Mesenteric fat pad (tissue), 1 donor: Measurements from ENCODE around the gene RAB3C. TPM values are rescaled to one million over a fixed set of nuclear protein-coding genes. Genes with fewer than 3 reads are reported as not detected.

Source experiments
- DNase-seq: peaks from one replicate; pipeline ENCODE4 v3.0.0-alpha.2; 2020; ENCODE audit warnings: low spot score
- total RNA-seq: library from RNA; stranded (reverse); fragmentation: NEBNext Ultra II Directional; extraction: Animal tissue kit (Norgen Biotek cat#: 25700); gene quantifications from one replicate; pipeline ENCODE4 v1.2.1, GENCODE V29; 2021
- donor health status: DM: yes; HTN: yes; CAD: no.

The RAB3C gene
- total RNA-seq, 1 donor from 2014 or later: 8.4 TPM

DNA sequence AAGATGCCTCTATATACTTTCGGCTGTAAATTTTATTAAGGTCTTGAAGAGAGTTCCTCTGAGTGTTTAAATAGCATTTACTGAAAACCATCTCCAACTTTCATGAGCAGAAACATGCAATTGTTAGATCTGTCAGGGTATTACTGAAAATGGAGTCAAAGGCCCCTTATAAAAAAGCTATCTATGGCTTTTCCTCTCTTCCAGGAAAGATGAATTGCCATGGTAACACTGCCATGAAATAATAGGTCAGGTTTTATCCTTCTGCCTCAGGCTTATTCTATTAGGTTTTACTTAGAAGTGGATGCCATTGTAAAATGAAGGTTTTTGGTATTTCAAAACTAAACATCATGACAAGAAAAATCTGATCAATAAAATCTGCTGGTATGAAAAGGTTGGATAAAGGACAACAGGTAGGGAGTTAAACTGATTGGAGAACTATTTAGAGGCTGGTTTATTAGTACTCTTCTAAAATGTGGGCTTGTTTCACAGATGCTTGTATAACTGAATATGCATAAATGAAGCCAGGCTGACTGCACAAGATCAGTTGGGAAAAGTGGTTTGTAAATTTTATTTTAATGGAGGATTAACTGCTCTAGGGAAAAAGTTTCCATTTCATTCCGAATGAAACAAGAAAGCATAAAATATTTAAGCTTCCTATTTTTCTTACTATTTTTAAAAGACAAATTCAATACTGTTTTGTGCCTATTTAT lies 135.5 kb downstream of the RAB3C start:
- no peak for DNase-seq

DNA sequence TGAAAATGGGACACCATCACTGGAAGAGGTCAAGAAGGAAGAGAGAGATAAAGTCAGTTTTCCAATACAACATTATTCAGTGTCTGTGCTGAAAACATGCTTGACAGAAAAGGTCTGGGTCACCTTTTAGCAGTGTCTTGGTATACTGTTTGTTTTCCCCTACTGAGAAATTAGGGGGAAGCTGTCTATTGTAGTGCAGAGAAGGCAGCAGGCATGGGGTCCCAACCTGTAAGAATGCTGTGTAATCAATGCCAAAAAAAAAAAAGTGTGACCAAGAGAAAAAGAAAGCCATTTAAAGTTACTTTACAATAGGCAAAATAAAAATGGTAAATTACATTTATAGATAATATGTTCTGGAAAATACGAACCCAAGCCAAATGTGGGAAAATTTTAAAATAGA lies 139.3 kb downstream of the RAB3C start:
- DNase-seq: no peak

DNA sequence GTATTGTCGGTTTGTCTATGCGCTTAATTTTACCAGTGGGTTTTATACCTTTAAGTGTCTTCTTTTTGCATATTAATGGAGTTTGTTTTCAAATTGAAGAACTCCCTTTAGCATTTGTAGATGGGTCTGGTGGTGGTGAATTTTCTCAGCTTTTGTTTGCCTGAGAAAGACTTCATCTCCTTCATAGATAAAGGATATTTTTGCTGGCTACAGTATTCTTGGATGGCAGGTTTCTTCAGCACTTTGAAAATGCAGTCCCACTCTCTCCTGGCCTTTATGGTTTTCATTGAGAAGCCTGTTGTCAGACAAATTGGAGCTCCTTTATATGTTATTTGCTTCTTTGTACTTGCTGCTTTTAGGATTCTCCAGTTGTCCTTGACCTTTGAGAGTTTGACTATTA lies 142.1 kb downstream of the RAB3C start:
- no peak for DNase-seq

DNA sequence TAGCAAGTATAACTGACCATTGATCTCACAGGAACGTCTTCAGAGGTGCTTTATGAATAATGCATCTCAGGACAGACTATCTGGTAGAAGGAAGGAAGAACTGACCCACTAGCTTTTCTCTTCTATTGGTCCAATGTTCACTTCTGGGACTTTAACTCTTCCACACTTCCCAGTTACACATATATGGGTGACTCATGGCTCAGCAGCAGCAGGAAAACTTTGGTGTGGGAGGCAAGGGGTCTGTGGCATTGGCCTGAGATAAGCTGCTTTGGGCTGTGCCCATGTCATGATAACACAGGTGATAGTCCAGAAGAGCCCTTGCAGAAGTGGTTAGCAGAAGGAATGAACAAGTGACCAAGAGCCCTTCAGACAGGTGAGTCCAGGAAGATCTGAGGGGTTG lies 148.8 kb downstream of the RAB3C start:
- DNase-seq: no peak

DNA sequence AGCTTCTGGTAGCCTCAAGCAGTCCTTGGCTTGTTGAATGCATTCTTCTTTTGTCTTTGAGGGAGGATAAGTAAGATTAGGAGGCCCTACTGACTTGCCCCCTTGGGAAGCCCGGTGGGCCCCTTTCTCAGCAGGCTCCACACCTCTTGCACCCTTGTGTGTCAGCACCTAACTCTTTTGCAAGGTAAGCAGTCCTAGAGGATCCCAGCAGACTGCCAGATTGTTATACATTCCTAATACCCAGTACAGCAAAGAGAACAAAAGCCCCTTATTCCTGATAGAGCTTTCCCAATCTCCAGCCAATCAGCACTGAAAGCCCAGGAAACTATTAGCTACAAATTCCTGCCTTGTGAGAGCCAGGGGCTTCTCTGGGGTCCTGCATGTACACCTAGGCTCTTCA lies 152.8 kb downstream of the RAB3C start:
- no peak for DNase-seq

DNA sequence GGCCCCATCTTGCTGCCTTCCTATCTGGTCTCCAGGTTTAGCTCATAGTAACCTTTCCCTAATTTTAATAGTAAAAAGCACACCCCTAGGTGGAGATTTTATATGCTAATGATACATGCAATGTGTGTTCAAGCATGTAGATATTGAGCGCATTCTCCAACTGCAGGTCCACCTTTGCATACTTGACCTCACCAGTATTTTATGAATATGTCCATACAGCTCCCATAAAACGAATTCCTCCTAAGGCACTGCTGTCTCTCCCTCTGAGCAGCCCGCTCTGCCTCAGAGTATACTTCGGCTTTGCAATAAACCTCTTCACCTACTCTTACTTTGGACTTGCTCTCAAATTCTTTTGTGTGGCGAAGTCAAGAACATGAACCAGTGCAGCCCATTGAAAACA lies 153.3 kb downstream of the RAB3C start:
- no peak for DNase-seq

DNA sequence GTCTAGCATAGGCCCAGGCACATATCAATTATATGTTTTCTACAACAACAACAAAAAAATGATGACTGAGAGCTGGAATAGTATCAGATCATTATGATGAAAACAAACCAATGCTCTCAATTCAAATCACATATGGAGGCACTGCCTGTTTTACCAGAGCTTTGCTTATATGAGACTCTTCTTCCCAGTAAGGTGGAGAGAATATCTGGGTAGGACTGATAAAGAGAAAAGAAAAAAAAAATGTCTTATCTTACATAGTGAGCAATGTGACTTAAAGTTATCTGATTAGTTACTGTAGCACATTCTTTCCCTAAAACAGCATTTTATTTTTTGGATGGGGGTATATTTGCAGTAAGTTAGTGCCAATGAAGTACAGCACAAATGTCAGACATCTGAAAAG lies 154.8 kb downstream of the RAB3C start:
- no peak for DNase-seq

DNA sequence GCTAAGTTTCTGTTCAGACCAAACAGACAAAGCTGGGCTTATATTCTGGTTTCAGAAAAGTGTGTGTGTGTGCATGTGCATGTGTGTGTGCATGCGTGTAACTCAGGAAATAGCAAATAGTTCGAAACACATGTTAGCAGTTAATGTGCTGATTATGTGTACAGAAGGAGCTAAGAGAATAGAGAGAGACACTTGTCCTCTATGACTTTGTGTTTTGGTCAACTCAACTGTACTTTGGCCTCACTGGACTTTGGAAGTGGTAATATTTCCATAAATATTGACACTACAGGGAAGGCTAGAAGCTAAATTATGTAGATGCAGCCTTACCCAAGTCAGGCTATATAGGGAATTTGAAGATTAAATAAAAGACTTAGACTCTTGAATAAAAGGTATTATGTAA lies 155.5 kb downstream of the RAB3C start:
- no peak for DNase-seq

DNA sequence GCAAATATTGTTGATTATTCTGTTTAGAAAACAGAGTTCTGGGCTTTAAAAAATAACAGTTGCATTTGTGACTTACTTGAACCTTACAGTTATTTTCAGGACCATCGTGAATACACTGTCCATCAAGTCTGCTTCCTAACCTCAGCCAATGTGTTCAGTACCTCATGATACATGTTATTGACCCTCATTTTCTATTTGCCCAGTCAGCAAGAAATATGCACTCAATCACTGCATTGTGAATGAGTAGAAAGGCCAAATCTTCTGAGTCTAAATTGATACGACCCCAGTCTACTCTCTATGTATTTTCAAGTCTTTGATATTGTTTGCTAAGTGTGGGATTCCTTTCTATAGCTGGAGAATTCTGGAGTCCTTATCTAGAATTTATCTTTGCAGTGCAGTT lies 156.2 kb downstream of the RAB3C start:
- DNase-seq: no peak

DNA sequence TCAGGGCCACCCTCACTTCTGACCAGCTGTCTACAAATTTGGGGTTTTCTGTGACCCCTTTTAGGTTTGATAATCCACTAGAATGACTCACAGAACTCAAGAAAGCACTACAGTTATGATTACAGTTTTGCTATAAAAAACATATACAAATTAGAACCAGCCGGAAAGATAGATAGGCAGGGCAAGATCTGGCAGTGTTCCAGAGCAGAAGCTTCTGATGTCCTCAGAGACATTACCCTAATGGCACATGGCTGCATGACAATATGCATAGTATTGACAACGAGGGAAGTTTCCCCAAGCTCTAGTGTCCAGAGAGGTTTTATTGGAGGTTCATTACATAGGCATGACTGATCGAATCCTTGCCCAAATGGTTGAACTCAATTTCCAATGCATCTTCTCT lies 158.1 kb downstream of the RAB3C start:
- DNase-seq: no peak

DNA sequence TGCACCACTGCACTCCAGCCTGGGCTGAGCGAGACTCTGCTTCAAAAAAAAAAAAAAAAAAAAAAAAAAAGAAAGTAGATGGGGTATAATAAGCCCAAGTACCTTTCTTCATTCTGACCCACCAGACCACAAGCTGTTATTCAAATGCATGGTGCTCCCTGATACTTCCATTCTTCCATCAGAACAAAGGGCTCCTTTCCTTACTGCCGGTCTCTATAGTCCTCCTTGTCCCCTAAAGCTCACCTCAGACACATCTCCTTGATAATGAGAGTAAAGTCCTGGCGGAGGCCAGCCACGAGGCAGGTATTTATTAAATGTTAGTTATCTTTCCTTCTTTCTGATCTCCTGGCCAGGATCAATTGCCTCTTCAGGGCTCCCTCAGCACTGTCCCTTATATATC lies 162.5 kb downstream of the RAB3C start:
- no peak for DNase-seq

DNA sequence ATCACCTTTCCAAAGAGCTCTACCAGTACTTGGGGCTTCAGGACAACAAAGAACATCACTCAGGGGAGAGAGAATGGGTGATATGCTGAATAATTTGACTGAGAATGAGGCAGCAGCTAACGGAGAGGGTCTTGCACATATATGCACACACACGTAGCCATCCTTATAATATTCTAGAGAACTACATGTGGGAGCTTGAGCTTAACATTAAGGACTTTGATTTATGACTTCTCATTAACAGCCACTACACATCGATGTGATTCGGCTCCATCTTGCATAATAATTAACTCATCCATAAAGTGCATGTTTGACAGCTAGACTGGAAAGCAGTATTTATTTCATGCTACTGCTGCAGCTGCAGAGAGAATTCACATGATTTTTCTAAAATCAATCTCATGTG lies 163.4 kb downstream of the RAB3C start:
- no peak for DNase-seq

DNA sequence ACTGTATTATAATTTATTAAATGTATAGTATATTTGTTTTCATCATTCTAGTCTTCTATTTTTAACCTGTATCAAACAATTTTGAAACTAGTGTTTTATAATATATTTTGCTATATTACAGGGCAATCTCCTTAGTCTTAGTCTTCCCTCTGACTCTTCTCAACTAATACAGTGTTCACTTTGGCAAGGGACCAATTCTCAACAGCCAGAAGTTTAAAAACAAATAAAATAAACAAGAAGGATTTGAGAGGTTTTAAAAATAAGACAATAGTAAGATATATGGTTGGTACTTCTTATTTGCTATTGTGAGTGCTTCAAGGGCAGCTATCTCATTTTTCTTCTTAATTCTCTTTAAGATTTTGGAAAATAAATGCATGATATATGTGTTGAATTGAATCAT lies 167.2 kb downstream of the RAB3C start:
- DNase-seq: no peak

DNA sequence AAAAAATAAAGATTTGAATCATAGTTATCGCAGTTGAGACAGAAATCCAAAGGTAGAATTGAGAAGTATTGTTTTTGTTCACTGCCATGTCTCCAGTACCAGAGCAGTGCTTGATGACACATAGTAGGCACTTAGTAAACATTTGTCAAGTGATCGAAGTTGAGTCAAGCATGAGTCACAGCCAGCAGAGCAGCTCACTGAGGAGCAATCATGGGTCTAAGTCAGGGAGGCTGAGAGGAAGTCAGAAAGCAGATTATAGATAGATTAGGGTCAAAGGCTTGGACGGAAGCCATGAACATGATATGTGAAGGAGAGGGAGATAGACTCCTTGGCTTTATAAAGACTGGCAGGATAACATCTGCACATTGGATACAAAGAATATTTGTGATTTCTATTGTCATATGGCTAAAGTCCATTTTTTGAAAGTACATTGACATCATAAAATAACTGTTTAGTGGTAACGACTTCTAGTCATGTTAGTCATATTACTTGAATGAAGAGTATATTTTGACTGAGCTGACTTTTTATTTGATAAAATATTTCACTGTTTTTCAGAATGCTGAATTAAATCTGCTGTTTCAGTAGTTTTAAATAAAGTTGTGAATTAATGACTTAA lies 168.5 kb downstream of the RAB3C start:
- DNase-seq: no peak

DNA sequence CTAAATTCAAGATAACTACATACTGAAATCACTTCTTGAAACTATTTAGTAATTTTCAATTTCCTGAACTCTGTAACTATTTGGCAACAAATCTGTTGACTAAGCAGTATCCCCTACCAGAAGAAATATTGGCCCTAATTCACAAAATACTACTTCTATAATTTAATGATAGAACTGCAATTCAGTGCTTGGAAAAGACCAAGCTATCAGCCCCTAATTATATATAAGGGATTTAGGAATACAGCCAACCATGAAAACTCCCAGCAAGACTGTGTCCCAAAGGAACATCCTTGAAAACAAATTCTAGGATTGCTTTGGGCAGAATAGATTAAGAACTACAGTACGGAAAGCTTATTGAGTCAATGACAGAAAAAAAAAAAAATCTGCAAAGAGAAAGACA lies 169.2 kb downstream of the RAB3C start:
- no peak for DNase-seq

DNA sequence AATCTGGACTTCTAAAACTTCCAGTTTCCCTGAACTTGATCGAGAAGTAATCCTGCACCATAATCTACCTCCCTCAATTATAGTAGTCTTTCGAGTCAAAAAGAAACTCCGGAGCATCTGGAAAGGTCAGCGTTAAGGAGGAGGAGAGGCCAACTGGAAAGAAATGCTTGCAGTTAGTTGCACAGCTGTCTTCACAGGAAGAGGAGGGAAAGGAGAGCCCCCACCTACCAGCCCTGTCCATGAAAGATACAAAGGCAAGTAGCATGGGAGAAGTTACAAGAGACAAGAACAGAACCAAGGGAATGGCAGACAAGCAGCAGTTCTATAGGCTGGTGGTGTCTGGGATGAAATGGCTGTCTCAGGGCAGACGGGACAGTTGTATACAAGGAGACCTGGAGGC lies 170.6 kb downstream of the RAB3C start:
- no peak for DNase-seq

DNA sequence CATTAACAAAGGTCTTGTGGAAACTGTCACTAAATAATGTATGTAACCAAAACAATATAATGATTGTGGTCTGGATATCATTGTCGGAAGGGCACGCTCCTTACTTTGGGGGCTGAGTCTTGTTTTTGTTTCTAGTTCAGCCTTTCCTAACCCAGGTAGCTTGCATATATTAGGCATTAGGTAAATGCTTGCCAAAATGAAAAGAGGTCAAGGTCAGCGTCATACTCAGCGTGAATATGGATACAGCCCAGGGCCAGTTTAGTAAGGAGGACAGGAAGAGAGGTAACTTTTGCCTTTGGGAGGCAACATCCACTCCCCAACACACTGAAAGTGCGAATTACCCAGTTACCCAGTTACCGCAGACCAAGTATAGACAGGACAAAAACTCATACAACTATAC lies 171.4 kb downstream of the RAB3C start:
- no peak for DNase-seq

DNA sequence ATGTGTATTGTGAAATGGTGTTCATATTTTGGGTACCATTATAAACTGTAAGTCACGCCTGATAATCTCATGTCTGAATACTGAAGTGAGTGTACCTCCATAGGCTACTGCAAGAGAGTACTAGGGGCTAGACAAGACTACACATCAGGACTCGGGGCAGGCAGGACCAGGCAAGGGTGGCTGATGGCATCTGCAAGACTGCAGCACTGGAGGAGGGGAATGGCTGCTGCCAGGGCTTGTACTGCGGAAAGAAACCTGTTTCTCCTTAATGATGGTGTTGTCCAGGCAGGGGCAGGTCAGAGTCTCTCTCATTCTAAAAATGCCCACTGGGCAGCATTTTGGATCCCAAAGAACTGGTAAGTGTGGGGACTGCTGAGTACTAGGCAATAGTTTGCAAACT lies 172.5 kb downstream of the RAB3C start:
- no peak for DNase-seq

DNA sequence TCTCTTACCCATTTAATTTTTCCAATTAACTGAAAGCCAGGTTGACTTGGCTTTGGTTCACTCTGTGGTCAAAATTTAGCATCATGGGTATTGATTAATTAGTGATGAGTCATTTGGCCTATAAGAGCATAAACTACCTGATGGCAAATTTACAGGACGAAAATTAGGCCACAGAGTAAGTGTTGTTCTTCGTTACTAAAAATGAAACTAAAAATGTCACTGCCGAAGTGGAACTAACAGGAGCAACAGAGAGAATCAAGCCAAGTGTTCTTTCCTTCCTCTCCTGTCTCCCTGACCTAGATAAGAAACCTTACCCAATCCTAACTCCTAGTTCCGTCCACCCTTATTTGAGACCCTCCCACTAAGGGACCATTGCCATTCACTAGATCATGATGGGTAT lies 176.9 kb downstream of the RAB3C start:
- DNase-seq: no peak

DNA sequence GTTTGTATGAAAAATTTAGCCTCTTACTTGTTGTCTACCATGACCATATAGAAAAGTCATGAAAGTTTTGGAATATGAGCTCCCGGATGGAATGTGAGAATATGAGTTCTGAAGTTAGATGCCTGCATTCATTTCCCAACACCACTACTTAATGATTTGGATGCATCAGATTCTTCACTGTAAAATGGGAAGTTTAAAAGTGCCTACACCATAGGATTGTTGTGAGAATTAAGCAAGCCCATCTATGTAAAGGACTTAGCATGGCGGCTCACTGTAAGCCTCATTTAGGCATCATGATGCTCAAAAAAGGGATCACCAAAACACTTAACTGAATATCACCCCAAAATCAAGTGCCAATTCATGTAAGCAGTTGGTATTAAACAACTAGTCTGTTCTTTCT lies 177.3 kb downstream of the RAB3C start:
- DNase-seq: no peak

DNA sequence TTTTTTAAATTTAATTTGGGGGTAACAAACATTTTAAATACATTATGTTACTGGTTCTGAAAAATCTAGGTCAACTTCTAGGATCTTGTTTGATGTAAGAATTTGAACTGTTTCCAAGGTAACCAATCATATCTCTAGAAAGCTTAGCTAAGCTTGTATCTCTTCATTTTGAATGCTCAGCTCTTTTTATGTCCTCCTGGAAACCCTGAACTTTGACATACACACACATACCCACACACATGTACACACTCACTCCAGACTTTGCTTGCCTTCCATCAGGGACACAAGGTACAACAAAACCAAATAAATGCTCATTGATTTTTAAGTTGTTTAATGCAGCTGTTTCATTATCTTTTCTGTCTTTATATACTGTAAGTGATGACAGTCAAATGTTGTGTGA lies 178.5 kb downstream of the RAB3C start:
- DNase-seq: no peak

DNA sequence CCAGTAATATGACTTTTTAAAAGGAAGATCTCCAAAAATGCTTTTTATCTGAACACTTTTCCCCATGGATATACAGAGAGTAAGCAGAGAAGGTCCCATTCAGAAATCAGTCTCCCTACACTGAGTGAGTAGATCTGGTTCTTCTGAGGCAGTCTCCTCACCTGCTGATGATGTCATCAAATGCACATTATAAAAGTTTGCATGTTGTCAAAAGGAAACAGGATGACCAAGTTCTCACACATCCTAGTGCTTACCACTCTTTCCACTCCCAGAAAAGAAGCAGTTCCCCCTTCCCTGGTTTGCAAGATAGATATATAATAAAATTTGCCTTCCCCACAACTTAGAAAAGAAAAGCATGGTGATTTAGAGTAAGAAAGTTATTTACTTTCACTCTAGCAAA lies 180.5 kb downstream of the RAB3C start:
- no peak for DNase-seq

DNA sequence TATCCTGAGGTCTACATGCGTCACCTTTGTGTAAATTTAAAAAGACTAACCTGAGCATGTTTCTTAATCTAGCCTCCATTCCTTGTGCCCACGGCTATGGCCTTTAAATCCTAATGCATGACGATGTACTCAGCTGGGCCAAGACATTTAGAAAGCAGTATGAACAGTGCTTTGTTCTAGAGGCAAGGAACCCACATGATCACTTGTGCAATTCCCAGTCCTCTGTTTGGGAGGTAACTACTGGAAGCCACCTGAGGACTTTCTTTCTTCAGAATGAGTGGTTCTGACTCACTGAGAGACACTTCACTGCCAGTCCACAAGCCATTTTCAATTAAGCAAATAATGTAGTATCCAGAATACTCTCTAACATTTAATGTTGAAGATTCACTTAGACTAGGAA lies 181.3 kb downstream of the RAB3C start:
- no peak for DNase-seq

DNA sequence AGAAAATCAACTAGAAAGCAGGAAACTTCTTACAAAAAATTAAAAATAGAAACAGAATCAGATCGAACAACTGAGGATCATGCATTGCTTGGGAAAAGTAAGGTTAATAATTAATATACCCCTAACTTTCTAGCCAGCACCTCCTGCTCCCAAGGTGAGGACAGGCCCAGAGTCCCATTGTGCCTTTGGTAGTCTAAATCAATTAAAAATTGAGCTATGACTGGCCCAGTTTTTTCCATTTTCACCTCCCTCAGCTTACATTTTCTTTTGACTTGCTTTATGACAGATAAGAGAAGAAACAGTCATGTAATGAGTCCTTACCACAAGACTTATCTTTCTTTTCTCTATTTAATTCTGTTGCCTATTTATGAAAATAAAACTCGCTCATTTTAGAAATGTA lies 182.2 kb downstream of the RAB3C start:
- DNase-seq: no peak
